ENCODE data around the gene SPATA13. TPM values are rescaled to one million over a fixed set of nuclear protein-coding genes. Genes with fewer than 3 reads are reported as not detected.

Gene SPATA13
- total and polyA plus RNA-seq, 2 donors (not counting 1 experiment from before 2014, with no cell fraction given) = 5.7 to 8.3 TPM

- CTCF ChIA-PET = no interaction called here
Observed at GRCh38 chr13:24138911-24139310, 21.6 kb upstream of the SPATA13 start.

More at GRCh38 chr13:24138911-24139310, 21.6 kb upstream of the SPATA13 start:
- no peaks in the 10 kb centered on the region for H3K36me3 ChIP-seq (replicated peaks in 1 of 2; ENCODE audit: control extremely low read depth in 1 of 2, control insufficient read depth in 1 of 2, extremely low read depth in 1 of 2, insufficient read depth in 2 of 2, low read length in 1 of 2)
- H3K79me2 ChIP-seq (ENCODE audit: control insufficient read depth, insufficient read depth, low read length) = no peaks in the 10 kb centered on the region
- intact Hi-C loops (cut with micrococcal nuclease) = no loop called here
- H3K4me1 ChIP-seq (ENCODE audit: control insufficient read depth in 2 of 2, insufficient read depth in 2 of 2, low read length in 2 of 2) = no peaks in the 10 kb centered on the region
- DNase-seq = no peak
- 98% methylated on average over 5 of the region's 5 CpGs for WGBS (ENCODE audit: insufficient coverage)
- Mint-ChIP-seq H3K9me3 (ENCODE audit: insufficient read depth) (no peaks in the 10 kb centered on the region), H3K27me3 (peaks cover 4% of the 10 kb centered on the region), H3K27ac (no peak overlapping the region), H3K4me3 (no peak overlapping the region), H3K4me1 (no peaks in the 10 kb centered on the region)
- no peak overlapping the region for H2AFZ ChIP-seq (ENCODE audit: insufficient read depth, low read depth, low read length, poor library complexity, severe bottlenecking)
- H3K27me3 ChIP-seq (replicated peaks in 1 of 4; ENCODE audit: control extremely low read depth in 1 of 4, control insufficient read depth in 3 of 4, insufficient read depth in 4 of 4, low read length in 3 of 4) = peaks cover 0 to 4% (median under 1%) of the 10 kb centered on the region in 4 experiments
- TF ChIP-seq CTCF (IDR thresholded peaks at IDR 0.05) (no peak), EZH2 (IDR thresholded peaks at IDR 0.05; ENCODE audit: borderline replicate concordance, insufficient read depth, low read depth, low read length, poor library complexity, severe bottlenecking) (no peak)
- H3K4me2 ChIP-seq (replicated peaks; ENCODE audit: low read depth, low read length, poor library complexity, severe bottlenecking) = no peak overlapping the region
- H3K9me3 ChIP-seq (ENCODE audit: control extremely low read depth in 1 of 3, control insufficient read depth in 2 of 3, insufficient read depth in 1 of 3, low read length in 2 of 3) = no peaks in the 10 kb centered on the region
- H3K27ac ChIP-seq (ENCODE audit: low read length in 2 of 2) = no peak overlapping the region
- H4K20me1 ChIP-seq (ENCODE audit: control insufficient read depth, insufficient read depth, low read length, poor library complexity, severe bottlenecking) = no peaks in the 10 kb centered on the region
- H3K4me3 ChIP-seq (ENCODE audit: control extremely low read depth in 1 of 5, extremely low read depth in 1 of 5, insufficient read depth in 1 of 5, low read depth in 2 of 5, low read length in 4 of 5) = no peak overlapping the region
- H3K9ac ChIP-seq (ENCODE audit: low read length) = no peak overlapping the region
- POLR2A ChIA-PET = no interaction called here
- no peak for ATAC-seq (ENCODE audit: low read depth)

All from B cell (primary cell).